ENCODE data around the gene ASTE1.

GRCh38 chr3:130968221-130968620 is 58.4 kb downstream of the ASTE1 start:
- TF ChIP-seq CTCF (IDR thresholded peaks at IDR 0.05; ENCODE audit: low read depth, low read length) (no peak), POLR2A (IDR thresholded peaks at IDR 0.05; ENCODE audit: extremely low read depth, insufficient read length) (no peak), MAX (IDR thresholded peaks at IDR 0.05; ENCODE audit: low read depth, low read length) (no peak)
